BE2C (cell line): ENCODE results near the gene DENND2A.

Experiments
- DNase-seq: peaks from one replicate; pipeline ENCODE4 v3.0.0-alpha.2; 2020
- H3K27me3 ChIP-seq: fragments of 250-450 bp; sonication (Bioruptor Pico); 2 replicates; pipeline ENCODE4 v1.5.1; 2020; ENCODE audit warnings: mild to moderate bottlenecking
- H3K36me3 ChIP-seq: fragments of 250-450 bp; sonication (Bioruptor Pico); 2 replicates; pipeline ENCODE4 v1.5.1; 2020; ENCODE audit warnings: mild to moderate bottlenecking
- H3K4me1 ChIP-seq: fragments of 250-450 bp; sonication (Bioruptor Pico); 2 replicates; pipeline ENCODE4 v1.5.1; 2020
- H3K4me3 ChIP-seq: 2 replicates; pipeline ENCODE4 v1.5.1; 2011; ENCODE audit warnings: low read depth, low read length
- H3K9me3 ChIP-seq: fragments of 250-450 bp; sonication (Bioruptor Pico); 2 replicates; pipeline ENCODE4 v1.5.1; 2020
- CTCF ChIP-seq: IDR thresholded peaks from 2 replicates; pipeline ENCODE4 v1.5.1; 2012; ENCODE audit warnings: mild to moderate bottlenecking, low read depth, low read length

DENND2A gene

GRCh38 chr7:140494867-140495266 lies 145.7 kb downstream of the DENND2A start:
- Histone ChIP-seq H3K9me3 (no peaks in the 10 kb centered on the region), H3K36me3 (no peaks in the 10 kb centered on the region), H3K4me3 (no peak overlapping the region), H3K4me1 (no peaks in the 10 kb centered on the region), H3K27me3 (no peaks in the 10 kb centered on the region)
- no peak for TF ChIP-seq CTCF
- no peak for DNase-seq

GRCh38 chr7:140489026-140489359 lies 151.6 kb downstream of the DENND2A start:
- no peak overlapping the region for H3K4me3 ChIP-seq

GRCh38 chr7:140485500-140486265 lies 154.9 kb downstream of the DENND2A start:
- no peak for TF ChIP-seq CTCF
- no peak overlapping the region for H3K4me3 ChIP-seq
- no peaks in the 10 kb centered on the region for H3K9me3 ChIP-seq
- no peak for DNase-seq
- no peaks in the 10 kb centered on the region for H3K36me3 ChIP-seq
- no peaks in the 10 kb centered on the region for H3K4me1 ChIP-seq
- no peaks in the 10 kb centered on the region for H3K27me3 ChIP-seq

More at GRCh38 chr7:140489026-140489359, 151.6 kb downstream of the DENND2A start:
- DNase-seq = no peak
- H3K36me3 ChIP-seq = no peaks in the 10 kb centered on the region
- H3K9me3 ChIP-seq = no peaks in the 10 kb centered on the region
- TF ChIP-seq CTCF = no peak
- H3K27me3 ChIP-seq = no peaks in the 10 kb centered on the region
- H3K4me1 ChIP-seq = no peaks in the 10 kb centered on the region

DNA sequence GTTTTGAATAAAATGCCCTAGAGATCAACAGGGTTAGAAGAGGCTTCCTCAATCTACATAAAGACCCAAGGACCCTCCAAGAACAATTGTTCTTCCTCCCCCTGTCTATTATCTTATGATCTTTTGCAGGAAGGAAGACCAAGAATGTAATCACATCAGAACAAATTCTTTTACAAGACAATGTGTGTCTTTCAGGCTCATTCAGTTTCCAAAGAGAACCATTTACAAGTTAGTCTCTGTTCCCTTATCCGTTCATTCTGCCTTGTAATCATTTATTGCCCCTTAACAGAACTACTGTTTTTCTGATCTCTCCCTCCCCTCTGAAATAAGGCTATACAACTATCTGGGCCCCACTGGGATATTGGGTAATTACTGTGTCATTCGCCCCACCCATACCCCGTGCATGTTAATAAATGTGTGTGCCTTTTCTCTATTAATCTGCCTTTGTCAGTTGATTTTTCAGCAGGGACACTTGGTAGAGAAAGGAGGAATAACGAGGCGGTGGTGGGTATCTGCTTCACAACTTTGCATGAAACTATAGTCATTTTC lies 155.6 kb downstream of the DENND2A start:
- no peaks in the 10 kb centered on the region for H3K9me3 ChIP-seq
- no peaks in the 10 kb centered on the region for H3K4me1 ChIP-seq
- no peak for TF ChIP-seq CTCF
- DNase-seq = no peak
- H3K4me3 ChIP-seq = no peak overlapping the region
- no peaks in the 10 kb centered on the region for H3K36me3 ChIP-seq
- H3K27me3 ChIP-seq = no peaks in the 10 kb centered on the region

GRCh38 chr7:140484479-140484878 lies 156.1 kb downstream of the DENND2A start:
- no peaks in the 10 kb centered on the region for H3K27me3 ChIP-seq
- no peak overlapping the region for H3K4me3 ChIP-seq
- no peak for TF ChIP-seq CTCF
- no peaks in the 10 kb centered on the region for H3K9me3 ChIP-seq
- no peaks in the 10 kb centered on the region for H3K36me3 ChIP-seq
- no peak for DNase-seq
- no peaks in the 10 kb centered on the region for H3K4me1 ChIP-seq

DNA sequence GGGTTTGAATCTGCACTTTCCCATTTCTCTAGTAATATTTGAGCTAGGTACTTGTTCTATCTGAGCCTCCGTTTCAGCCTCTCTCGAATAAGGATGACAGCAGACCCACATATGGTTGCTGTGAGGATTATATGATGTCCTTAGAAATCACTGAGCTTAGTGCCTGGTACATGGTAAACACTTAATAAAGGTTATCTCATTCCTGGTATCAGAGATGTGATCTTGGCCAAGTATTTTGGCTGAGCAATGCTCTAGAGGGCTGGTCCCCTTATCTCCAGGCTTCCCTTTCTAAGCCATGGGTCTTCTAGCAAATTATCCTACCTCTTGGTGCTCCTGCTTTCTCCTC lies 160.9 kb downstream of the DENND2A start:
- DNase-seq = no peak
- Histone ChIP-seq H3K36me3 (no peaks in the 10 kb centered on the region), H3K27me3 (no peaks in the 10 kb centered on the region), H3K4me1 (no peaks in the 10 kb centered on the region), H3K9me3 (no peaks in the 10 kb centered on the region), H3K4me3 (peak overlapping the region; percentile 85)
- no peak for TF ChIP-seq CTCF
